Activated T-cell treated with anti-CD3 and anti-CD28 coated beads, Interleukin-2, amount 50 U/mL, for 72 hours (primary cell): ENCODE results near the gene SPECC1. TPM values are rescaled to one million over a fixed set of nuclear protein-coding genes. Genes with fewer than 3 reads are reported as not detected.
"Not testable (repeated sequence)": the region's sequence is repeated elsewhere in the genome, so short reads cannot be mapped to it uniquely, and the experiment has no call there.

Source experiments
- ATAC-seq, 2 donors: fragments of 150-1000 bp; cut with Tn5 transposase; replicated peaks in 1 of 2; 2 replicates each; pipeline ENCODE4 v1.10.0; 2021; ENCODE audit warnings: moderate library complexity in 2 of 2, mild to moderate bottlenecking in 1 of 2
- DNase-seq, 2 donors: peaks; one replicate each; pipeline ENCODE4 v3.0.0; 2021 to 2022; ENCODE audit warnings: mixed read lengths in 1 of 2
- H3K27ac Mint-ChIP-seq: one replicate; pipeline ENCODE4 v1.8.0; 2022; ENCODE audit warnings: mild to moderate bottlenecking, moderate library complexity, mixed read lengths
- H3K27me3 Mint-ChIP-seq: one replicate; pipeline ENCODE4 v1.8.0; 2022; ENCODE audit warnings: low read depth, mixed read lengths
- H3K36me3 Mint-ChIP-seq, 2 donors: one replicate each; pipeline ENCODE4 v1.8.0; 2022; ENCODE audit warnings: mixed read lengths in 2 of 2, mild to moderate bottlenecking in 1 of 2; ENCODE audit not compliant: insufficient read depth in 2 of 2
- H3K4me1 Mint-ChIP-seq: one replicate; pipeline ENCODE4 v1.8.0; 2022; ENCODE audit warnings: low read depth, mixed read lengths
- H3K4me3 Mint-ChIP-seq, 2 donors: one replicate each; pipeline ENCODE4 v1.8.0; 2022; ENCODE audit warnings: mild to moderate bottlenecking in 2 of 2, mixed read lengths in 2 of 2, moderate library complexity in 2 of 2
- H3K9me3 Mint-ChIP-seq, 2 donors: one replicate each; pipeline ENCODE4 v1.8.0; 2022; ENCODE audit warnings: mixed read lengths in 2 of 2
- total RNA-seq, 2 donors: library from RNA; stranded (reverse); gene quantifications; one replicate each; pipeline ENCODE4 v1.2.3, GENCODE V29; 2022

The SPECC1 gene
- total RNA-seq, 2 donors from 2014 or later, result 10.3 to 12.9 TPM

GRCh38 chr17:20256144-20256543 is 247.0 kb downstream of the SPECC1 start:
- DNase-seq, result no peak
- H3K4me3 Mint-ChIP-seq, result no peak overlapping the region
- H3K4me1 Mint-ChIP-seq, result peaks cover 22% of the 10 kb centered on the region
- ATAC-seq, result no peak
- peaks cover 6 to 10% of the 10 kb centered on the region in 2 donors for H3K9me3 Mint-ChIP-seq
- no peak overlapping the region for H3K27ac Mint-ChIP-seq
- peaks cover 10 to 11% of the 10 kb centered on the region in 2 donors for H3K36me3 Mint-ChIP-seq
- no peaks in the 10 kb centered on the region for H3K27me3 Mint-ChIP-seq

- Mint-ChIP-seq H3K4me3 (no peak overlapping the region), H3K27me3 (no peaks in the 10 kb centered on the region), H3K9me3 (peaks cover 6 to 10% of the 10 kb centered on the region in 2 donors), H3K27ac (no peak overlapping the region), H3K36me3 (peaks cover 10 to 11% of the 10 kb centered on the region in 2 donors), H3K4me1 (peaks cover 27% of the 10 kb centered on the region)
- no peak for DNase-seq
- ATAC-seq, result no peak
Observed at GRCh38 chr17:20257008-20257407, 247.8 kb downstream of the SPECC1 start.

DNA sequence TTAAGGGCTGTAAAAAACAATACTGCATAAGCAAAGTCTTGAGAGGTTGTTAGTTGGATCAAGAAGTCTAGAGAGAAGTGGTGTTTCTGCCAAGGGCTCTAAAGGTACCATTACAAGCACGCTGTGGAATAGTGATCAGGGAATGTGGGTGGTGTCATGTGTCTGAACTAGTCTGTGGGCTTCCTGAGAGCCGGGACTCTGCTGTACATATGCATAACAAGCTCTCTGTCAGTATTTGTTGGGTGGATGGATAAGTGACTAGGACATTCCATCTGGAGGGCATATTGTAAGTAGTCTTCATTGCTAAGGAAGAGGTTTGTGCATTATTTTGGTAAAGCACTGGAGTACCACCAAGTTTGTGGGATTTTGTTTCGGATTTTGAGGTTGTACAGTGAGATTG is 248.6 kb downstream of the SPECC1 start:
- H3K27me3 Mint-ChIP-seq, result no peaks in the 10 kb centered on the region
- H3K4me1 Mint-ChIP-seq, result peaks cover 35% of the 10 kb centered on the region
- H3K27ac Mint-ChIP-seq, result no peak overlapping the region
- no peak overlapping the region for H3K4me3 Mint-ChIP-seq
- DNase-seq, result no peak
- no peak for ATAC-seq
- H3K9me3 Mint-ChIP-seq, result peaks cover 2 to 10% of the 10 kb centered on the region in 2 donors
- H3K36me3 Mint-ChIP-seq, result peaks cover 10 to 11% of the 10 kb centered on the region in 2 donors

DNA sequence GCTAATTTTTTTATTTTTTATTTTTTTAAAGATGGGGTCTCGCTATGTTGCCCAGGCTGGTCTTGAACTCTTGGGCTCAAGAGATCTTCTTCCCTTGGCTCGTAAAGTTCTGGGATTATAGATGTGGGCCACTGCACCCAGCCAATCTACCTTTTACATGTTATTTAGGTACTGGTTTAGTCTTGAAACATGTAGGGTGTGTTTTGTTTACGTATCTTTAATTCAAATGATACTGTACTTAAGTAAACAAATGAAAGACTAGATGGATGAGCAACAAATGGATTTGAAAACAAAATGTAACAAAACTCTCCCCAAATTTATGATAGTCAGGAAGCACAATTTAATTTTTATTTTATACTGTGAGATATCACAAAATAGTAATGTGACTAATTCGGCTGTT is 250.5 kb downstream of the SPECC1 start:
- peaks cover 28% of the 10 kb centered on the region for H3K4me1 Mint-ChIP-seq
- H3K4me3 Mint-ChIP-seq, result no peak overlapping the region
- no peak overlapping the region for H3K27ac Mint-ChIP-seq
- ATAC-seq, result no peak
- DNase-seq, result no peak
- H3K27me3 Mint-ChIP-seq, result no peaks in the 10 kb centered on the region
- H3K9me3 Mint-ChIP-seq, result peaks cover 2 to 10% of the 10 kb centered on the region in 2 donors
- peaks cover 8 to 11% of the 10 kb centered on the region in 2 donors for H3K36me3 Mint-ChIP-seq

GRCh38 chr17:20260268-20260667 is 251.1 kb downstream of the SPECC1 start:
- H3K9me3 Mint-ChIP-seq, result peaks cover 2 to 10% of the 10 kb centered on the region in 2 donors

GRCh38 chr17:20262226-20263114 is 253.3 kb downstream of the SPECC1 start:
- Mint-ChIP-seq H3K4me3 (peak overlapping the region; percentile 52 to 71), H3K4me1 (peaks cover 34% of the 10 kb centered on the region)
- ATAC-seq, result peak; percentile 43 to 66

More at GRCh38 chr17:20260268-20260667, 251.1 kb downstream of the SPECC1 start:
- ATAC-seq (no peak), DNase-seq (no peak)
- Mint-ChIP-seq H3K27ac (no peak overlapping the region), H3K4me3 (no peak overlapping the region), H3K4me1 (peaks cover 27% of the 10 kb centered on the region), H3K36me3 (peaks cover 8 to 9% of the 10 kb centered on the region in 2 donors), H3K27me3 (no peaks in the 10 kb centered on the region)

GRCh38 chr17:20263115-20263433 is 253.9 kb downstream of the SPECC1 start:
- H3K9me3 Mint-ChIP-seq, H3K27ac Mint-ChIP-seq, H3K27me3 Mint-ChIP-seq, DNase-seq, ATAC-seq, H3K36me3 Mint-ChIP-seq: not testable (repeated sequence)
- Mint-ChIP-seq H3K4me1 (peaks cover 40% of the 10 kb centered on the region), H3K4me3 (peak overlapping the region in 1 of 2 donors; percentile 52)

More at GRCh38 chr17:20262226-20263114, 253.3 kb downstream of the SPECC1 start:
- DNase-seq, result no peak
- no peaks in the 10 kb centered on the region for H3K27me3 Mint-ChIP-seq
- H3K9me3 Mint-ChIP-seq, result peaks cover 2 to 10% of the 10 kb centered on the region in 2 donors
- H3K27ac Mint-ChIP-seq, result peak overlapping the region; percentile 71
- peaks cover 8 to 9% of the 10 kb centered on the region in 2 donors for H3K36me3 Mint-ChIP-seq

DNA sequence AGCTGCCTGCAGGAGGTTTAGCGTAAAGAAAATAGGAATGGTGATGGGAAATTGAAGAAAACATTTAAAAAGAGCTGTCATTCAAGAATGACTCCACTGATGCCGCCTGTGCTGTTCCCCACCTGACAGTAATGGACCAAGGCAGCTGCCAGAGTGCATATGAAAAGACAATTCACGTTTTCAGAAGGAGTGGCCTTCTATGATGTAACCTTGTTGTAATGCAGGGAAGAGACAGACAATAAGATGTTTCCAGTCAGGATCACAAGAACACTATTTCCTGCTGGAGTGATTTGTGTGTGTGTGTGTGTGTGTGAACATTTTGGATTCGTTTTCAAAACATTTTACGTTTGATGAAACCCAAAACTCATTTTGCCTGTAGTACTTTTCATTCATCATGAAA is 254.4 kb downstream of the SPECC1 start:
- Mint-ChIP-seq H3K4me3 (no peak overlapping the region), H3K27me3 (no peaks in the 10 kb centered on the region), H3K4me1 (peaks cover 43% of the 10 kb centered on the region), H3K36me3 (peaks cover 1 to 3% of the 10 kb centered on the region in 2 donors), H3K27ac (no peak overlapping the region), H3K9me3 (peaks cover 0 to 1% of the 10 kb centered on the region in 2 donors)
- ATAC-seq (no peak), DNase-seq (no peak)

- Mint-ChIP-seq H3K9me3 (no peaks in the 10 kb centered on the region), H3K27me3 (no peaks in the 10 kb centered on the region), H3K27ac (no peak overlapping the region), H3K4me1 (peaks cover 51% of the 10 kb centered on the region), H3K4me3 (no peak overlapping the region), H3K36me3 (no peaks in the 10 kb centered on the region)
- ATAC-seq (no peak), DNase-seq (no peak)
Observed at GRCh38 chr17:20264996-20265395, 255.8 kb downstream of the SPECC1 start.

- no peak overlapping the region for H3K4me3 Mint-ChIP-seq
- no peaks in the 10 kb centered on the region for H3K27me3 Mint-ChIP-seq
- ATAC-seq (no peak), DNase-seq (no peak)
- no peaks in the 10 kb centered on the region for H3K9me3 Mint-ChIP-seq
- H3K27ac Mint-ChIP-seq, result no peak overlapping the region
- no peaks in the 10 kb centered on the region for H3K36me3 Mint-ChIP-seq
- H3K4me1 Mint-ChIP-seq, result peaks cover 60% of the 10 kb centered on the region
Observed at GRCh38 chr17:20266806-20267458, 257.8 kb downstream of the SPECC1 start.

DNA sequence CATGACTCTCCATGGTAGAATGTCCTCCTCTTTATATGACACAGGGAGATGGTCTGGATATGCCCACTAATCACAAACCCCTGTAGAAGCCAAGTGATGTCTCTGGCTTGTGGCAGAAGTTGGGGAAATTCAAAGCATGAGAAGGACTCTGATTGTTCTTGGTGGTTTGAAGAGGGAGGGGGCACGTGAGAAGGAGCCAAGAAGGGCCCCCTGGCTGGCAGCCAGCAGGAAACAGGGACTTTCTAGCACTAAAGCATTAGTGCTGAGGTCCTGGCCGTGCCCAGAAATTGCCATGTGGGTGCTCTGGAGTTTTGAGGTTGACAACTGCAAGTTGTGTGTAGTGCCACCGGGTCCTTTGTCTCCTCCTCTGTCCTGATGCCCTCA is 258.3 kb downstream of the SPECC1 start:
- Mint-ChIP-seq H3K27ac (no peak overlapping the region), H3K27me3 (no peaks in the 10 kb centered on the region), H3K4me1 (peaks cover 60% of the 10 kb centered on the region), H3K9me3 (no peaks in the 10 kb centered on the region), H3K36me3 (no peaks in the 10 kb centered on the region), H3K4me3 (no peak overlapping the region)
- peak; percentile 39 to 46 for DNase-seq
- peak; percentile 59 to 60 for ATAC-seq

- Mint-ChIP-seq H3K27me3 (no peaks in the 10 kb centered on the region), H3K36me3 (peaks cover 0 to 2% of the 10 kb centered on the region in 2 donors), H3K4me3 (no peak overlapping the region), H3K27ac (peak overlapping the region; percentile 85), H3K9me3 (no peaks in the 10 kb centered on the region), H3K4me1 (peaks cover 57% of the 10 kb centered on the region)
- DNase-seq (no peak), ATAC-seq (no peak)
Observed at GRCh38 chr17:20270369-20270768, 261.2 kb downstream of the SPECC1 start.

DNA sequence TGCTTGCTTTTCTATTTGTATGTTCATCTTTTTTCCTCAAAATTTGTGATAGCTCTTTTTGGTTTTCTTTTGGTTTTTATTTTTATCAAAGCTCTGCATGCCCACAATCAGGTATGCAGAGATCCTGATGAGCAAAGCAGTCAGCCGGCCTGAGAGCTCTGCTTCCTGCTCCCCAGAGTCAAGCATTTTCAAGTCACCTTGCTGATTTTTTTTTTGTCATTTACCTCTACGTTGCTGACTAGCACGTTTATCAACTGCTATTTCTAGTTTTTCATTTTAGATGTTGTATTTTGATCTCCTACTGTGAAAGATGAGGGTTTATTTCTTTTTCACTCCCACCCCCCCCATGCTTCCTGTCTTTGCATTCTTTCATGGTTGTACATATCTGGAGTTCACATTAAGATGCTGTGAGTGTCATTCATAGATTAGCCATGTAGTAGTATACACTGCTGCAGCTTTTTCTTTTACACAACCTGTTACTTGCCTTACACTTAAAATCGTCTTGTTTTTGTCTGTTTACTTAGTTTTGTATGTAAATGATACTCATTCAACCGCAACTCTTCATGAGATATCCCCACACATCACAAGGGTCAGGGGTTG is 262.0 kb downstream of the SPECC1 start:
- H3K4me1 Mint-ChIP-seq, result peaks cover 63% of the 10 kb centered on the region
- H3K36me3 Mint-ChIP-seq, result peaks cover 0 to 2% of the 10 kb centered on the region in 2 donors
- H3K9me3 Mint-ChIP-seq, result no peaks in the 10 kb centered on the region
- peak overlapping the region; percentile 85 for H3K27ac Mint-ChIP-seq
- ATAC-seq, result peak; percentile 41 to 61
- H3K4me3 Mint-ChIP-seq, result peak overlapping the region; percentile 54 to 66
- DNase-seq, result no peak
- H3K27me3 Mint-ChIP-seq, result no peaks in the 10 kb centered on the region
